GM12892 (cell line): ENCODE data around the gene ECHS1.

Experiments
- POLR2A ChIP-seq: IDR thresholded peaks from 2 replicates; pipeline ENCODE4 v1.6.1; 2011; ENCODE audit warnings: low read depth, low read length, control low read depth
- TAF1 ChIP-seq: IDR thresholded peaks from 2 replicates; pipeline ENCODE4 v1.6.1; 2011; ENCODE audit warnings: low read depth, mild to moderate bottlenecking, control low read depth, low read length, borderline replicate concordance

DNA sequence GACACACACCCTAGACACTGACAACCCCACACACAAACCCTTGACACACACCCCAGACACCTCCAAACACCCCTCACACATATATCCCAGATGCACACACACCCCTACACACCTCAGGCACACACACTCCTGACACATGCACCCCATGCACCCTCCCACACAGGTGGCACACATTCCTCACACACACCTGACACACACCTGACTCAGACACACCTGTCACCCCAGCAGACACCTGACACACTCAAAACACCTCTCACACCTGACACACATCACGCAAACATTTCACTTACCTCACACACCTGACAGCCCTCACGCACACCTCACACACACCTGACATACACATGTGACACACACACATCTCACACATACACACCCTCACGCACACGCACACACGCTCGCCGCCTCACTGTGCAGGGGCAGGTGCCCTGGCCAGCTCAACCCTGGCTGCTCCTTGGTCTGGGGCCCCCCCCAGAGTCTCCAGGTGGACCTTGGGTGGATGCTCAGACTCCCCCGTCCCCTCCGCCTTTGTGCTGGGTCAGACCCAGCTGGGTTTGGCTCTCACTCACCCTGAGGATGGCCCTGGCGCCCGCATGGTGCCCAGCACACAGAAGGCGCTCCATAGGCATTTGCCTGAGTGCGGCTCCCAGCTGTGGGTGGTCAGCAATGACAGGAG lies 33.3 kb downstream of the ECHS1 start:
- TF ChIP-seq POLR2A (no peak), TAF1 (no peak)
